NCI-H2227 treated with DMSO at 0.1 percent for 48 hours (cell line): ENCODE measurements around the gene FOXL2NB.
A peak's percentile ranks its signal among the peaks of the same experiment; 100 is the strongest.
"Not testable (repeated sequence)": the region's sequence is repeated elsewhere in the genome, so short reads cannot be mapped to it uniquely, and the experiment has no call there.

Source experiments
- DNase-seq: peaks from one replicate; lab custom pipeline; 2025; lab: John Stamatoyannopoulos, UW

Gene FOXL2NB

DNA sequence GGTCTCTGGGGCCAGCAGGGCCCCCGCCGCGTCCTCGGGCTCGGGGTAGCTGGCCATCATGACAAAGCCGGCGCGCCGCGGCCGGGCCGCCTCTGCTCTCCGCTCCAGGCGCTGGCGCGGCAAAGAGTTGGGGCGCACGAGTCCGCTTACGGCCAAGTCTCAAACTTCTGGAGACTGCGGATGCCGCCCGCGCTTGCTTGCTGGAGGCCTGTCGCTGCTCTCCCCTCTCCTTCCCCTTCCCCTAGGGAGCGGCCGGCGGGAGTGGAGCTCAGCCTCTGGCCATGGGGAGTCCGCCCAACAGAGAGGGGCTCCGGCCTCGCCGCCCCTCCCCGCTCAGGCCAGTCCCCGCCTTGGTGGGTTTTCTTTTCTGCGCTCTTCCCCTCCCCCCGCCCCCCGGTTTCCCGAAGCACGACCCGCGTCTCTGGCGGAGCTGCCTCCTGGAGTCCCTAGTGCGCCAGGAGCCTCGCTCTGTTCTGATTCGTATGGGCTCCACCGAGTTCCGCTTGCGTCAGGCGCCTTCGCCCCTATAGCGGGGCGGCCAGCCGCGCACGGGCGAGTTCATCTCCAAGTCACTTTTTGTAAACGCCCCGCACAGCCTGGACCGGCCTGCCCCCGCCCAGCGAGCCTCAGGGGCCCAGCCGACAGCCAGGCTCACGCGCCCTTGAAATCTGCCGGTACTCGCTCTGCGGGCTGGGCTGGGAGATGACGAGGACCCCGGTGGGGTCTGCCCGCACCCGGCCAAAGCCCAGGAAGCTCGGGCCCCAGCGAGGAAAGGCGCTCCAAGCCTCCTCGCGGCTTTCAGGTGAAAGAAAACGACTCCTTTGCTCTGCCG lies at the start of gene FOXL2NB, which contains the start of gene FOXL2:
Gene FOXL2NB (plus strand): TSS at position 555 of the 832 bp plus-strand sequence. CDS start 148 bp downstream, at position 703.
Gene FOXL2 (minus strand): TSS at position 475 of the 832 bp plus-strand sequence. CDS start 415 bp downstream, at position 60.
- no peak for DNase-seq

DNA sequence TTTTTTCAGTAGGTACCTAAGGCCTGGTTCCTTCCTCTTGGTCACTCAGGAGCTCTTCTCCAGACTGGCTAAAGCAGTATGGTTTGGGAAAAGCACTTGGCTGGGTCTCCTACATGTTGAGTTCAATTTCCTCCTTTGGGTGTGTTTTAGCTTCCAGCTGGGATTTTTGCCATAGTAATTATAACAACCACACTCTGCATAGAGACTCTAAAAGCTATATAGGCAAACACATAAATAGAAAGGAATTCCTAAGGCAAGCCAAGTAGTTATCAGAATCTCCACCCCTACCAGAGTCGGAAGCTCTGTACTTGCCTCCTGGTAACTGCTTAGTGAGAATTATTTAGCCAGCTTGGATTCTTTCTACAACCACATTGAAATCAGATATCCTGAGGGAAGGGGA lies 48.7 kb upstream of the FOXL2NB start:
- DNase-seq = no peak

DNA sequence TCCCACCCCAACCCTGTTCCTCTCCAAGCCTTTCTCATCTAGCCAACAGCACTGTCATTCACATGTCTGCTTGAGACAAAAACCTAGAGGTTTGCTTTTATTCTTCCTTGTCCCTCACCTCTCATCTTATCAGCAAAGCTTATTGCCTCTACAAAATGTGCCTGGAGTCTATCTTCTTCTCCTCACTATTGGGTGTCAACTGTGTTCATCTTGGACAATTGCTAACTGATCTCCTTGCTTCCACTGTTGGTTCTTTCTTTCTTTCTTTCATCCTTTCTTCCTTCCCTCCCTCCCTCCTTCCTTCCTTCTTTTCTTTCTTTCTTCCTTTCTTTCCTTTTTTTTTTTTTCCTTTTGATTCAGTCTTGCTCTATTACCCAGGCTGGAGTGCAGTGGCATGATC lies 48.3 kb upstream of the FOXL2NB start:
- no peak for DNase-seq

DNA sequence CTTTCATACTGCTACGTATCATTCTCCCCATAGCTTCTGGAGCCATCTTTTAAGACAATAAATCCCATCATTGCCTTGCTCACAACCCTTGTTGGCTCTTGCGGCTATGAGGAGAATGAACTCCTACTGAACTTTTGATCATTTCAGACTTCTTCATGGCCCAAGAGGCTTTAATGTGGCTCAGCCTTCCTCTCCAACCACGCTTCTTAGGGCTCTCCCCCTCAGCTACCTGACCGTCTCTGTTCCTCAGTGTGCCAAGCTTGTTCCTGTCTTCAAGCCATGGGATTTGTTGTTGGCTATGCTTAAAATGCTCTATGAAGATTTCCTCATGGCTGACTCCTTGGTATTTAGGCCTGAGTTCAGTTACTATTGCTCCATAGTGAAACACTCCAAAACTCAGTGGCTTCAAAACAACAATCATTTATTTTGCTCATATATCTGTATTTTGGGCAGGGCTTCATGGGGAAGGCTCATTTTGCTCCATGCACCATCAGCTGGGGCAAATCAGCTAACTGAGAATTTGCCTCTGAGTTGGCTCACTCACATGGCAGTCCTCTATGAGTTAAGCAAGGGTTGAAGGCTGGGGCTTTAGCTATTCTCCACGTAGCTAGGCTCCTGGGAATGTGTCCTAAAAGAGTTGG lies 47.5 kb upstream of the FOXL2NB start:
- DNase-seq = no peak

DNA sequence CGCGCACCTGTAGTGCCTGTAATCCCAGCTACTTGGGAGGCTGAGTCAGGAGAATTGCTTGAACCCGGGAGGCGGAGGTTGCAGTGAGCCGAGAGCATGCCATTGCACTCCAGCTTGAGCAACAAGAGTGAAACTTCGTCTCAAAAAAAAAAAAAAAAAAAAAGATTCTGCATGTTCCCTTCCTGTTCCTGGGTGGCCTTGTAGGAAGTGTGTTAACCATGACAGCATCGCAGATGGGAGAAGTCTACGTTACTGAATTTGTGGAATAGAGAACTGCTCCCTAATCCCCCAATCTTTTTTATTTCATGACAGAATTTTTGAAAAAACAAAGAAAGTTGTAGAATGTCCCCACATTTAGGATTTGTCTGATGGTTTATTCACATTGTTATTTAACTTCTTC lies 45.5 kb upstream of the FOXL2NB start:
- no peak for DNase-seq

DNA sequence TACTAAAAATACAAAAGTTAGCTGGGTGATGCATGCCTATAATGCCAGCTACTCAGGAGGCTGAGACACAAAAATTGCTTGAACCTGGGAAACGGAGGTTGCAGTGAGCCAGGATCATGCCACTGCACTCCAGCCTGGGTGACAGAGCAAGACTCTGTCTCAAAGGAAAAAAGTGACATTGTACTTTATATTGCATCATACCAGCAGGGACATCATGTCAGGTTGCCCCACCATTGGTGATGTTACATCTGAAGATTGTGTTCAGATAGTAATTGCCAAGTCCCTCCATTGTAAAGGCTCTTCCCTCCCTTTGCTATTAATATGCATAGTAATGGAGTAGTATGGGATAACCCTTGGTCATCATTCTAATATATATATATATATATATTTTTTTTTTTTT lies 44.8 kb upstream of the FOXL2NB start:
- no peak for DNase-seq

DNA sequence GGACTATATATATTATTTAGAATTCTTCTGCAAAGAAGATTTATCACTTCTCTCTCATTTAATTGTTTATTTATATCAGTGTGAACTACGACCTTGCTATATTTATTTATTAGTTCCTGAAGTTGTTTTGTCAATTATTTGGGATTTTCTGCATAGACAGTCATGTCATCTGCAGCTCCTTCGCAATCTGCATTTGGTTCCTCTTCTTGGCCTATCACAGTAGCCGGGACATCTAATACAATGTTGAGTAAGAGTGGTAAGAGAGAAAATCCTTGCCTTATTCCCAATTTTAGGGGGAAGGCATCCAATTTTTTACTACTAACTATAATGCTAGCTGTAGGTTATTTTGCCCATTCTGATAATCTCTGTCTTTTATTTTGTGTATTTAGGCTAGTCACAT lies 39.5 kb upstream of the FOXL2NB start:
- DNase-seq = no peak

DNA sequence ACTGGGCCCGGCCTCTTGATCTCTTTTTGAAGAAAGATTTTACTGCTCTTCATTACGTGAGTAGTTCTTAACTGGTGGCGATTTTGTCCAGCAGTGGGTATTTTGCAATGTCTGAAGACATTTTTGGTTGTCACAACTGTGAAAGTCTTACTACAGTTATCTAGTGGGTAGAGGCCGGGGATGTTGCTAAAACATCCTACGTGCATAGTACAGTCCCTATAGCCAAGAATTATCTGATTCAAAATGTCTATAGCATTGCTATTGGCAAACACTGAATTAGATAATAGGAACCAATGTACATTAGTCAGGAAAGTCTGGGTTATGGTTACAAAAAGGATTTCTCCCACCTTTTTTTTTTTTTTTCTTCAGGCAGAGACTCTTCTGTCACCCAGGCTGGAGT lies 38.2 kb upstream of the FOXL2NB start:
- no peak for DNase-seq

DNA sequence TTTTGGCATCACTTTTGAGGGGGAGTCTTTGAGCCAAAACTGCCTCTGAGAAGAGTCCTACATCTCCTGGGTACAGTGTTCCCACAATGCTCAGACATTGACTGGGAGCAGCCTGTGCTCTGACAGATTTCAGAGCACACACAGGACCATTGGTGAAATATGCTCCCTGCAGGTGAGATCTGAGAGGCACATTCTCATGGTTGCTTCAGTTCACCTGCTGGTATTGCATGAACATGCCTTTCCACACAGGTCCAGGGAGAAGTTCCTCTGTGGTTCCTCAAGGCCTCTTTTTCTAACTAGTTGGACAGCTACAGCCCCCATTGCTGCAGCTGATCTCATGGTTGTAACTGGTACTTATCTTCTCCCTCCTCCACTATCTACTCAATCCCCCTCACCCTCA lies 37.1 kb upstream of the FOXL2NB start:
- no peak for DNase-seq

DNA sequence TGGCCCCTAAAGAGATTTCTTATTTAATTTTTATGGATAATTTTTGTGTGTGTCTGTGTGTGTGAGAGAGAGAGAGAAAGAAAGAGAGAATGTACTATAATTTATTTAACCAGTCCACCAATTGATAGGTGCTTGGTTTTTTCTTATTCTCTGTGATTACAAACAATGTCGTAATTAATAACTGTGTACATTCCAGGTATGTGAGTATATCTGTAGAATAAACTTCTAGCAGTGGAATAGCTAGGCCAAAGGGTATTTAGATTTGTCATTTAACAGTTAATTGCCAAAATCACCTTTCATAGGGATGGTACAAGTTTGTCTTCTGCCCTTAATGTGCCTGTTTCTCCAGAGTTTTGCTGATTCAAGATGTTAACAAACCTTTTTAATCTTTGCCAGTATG lies 35.4 kb upstream of the FOXL2NB start:
- DNase-seq = no peak

DNA sequence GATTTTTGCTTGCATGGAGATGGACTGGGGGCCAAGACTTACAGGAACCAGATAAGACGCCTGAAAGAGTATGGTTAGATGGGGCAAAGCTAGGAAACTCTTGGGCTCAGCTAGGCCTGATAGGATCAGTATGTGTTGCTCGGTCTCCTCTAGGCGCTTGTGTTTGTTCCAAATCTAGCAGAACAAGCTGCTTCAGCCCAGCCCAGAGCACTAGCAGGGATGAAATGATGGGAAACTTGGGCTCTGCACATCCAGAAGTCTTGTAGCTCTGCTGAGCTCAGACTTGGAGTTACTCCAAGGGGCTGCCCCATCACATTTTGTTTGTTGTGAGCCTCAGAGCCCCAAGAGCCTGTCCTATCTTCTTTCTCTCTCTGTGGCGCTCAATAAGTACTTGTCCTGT lies 34.8 kb upstream of the FOXL2NB start:
- DNase-seq = no peak

DNA sequence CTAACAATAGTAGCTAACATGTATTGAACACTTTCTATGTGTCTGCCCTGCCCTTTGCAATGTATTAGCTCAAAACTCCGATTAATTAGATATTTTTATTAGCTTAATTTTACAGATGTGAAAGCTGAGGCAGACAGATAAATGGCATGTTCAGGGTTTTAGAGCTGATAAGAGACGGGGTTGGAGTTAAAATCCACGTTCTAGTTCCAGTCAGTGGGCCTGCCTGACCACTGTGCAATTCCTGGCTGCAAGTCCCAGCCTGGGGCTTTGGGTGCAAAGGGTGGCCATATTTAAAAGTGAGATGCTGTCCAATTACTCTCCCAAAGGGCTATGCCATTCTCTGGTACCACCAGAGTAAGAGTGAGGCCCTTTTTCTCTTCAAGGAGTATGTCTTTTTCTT lies 33.3 kb upstream of the FOXL2NB start:
- DNase-seq = no peak

DNA sequence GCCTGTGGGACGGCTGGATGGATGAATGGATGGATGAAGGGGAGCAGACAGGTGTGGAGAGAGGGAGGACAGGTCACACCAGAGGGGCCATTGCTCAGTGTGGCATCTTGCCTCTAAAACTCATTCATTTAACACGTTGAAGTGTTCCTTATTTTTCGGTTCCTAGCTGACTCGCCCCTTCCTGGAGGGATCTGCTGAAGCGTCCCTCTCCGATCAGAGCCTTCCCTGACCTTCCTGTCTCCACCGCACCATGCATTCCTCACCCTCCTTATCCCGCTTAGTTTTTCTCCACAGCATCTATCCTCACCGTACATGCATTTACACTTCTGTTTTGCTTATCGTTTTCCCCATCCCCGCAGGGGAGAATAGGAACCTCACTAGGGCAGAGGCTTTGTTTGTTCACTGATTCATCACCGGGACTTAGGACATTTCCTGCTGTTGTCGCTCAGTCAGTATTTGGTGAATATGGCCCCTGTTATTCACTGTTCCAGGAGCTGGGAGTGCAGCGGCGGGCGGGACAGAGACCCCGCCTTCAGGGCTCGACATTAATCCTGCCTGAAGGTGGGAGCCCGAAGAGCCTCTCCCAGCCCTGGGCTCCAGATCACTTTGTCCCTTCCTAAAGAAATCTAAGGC lies 32.0 kb upstream of the FOXL2NB start:
- no peak for DNase-seq

DNA sequence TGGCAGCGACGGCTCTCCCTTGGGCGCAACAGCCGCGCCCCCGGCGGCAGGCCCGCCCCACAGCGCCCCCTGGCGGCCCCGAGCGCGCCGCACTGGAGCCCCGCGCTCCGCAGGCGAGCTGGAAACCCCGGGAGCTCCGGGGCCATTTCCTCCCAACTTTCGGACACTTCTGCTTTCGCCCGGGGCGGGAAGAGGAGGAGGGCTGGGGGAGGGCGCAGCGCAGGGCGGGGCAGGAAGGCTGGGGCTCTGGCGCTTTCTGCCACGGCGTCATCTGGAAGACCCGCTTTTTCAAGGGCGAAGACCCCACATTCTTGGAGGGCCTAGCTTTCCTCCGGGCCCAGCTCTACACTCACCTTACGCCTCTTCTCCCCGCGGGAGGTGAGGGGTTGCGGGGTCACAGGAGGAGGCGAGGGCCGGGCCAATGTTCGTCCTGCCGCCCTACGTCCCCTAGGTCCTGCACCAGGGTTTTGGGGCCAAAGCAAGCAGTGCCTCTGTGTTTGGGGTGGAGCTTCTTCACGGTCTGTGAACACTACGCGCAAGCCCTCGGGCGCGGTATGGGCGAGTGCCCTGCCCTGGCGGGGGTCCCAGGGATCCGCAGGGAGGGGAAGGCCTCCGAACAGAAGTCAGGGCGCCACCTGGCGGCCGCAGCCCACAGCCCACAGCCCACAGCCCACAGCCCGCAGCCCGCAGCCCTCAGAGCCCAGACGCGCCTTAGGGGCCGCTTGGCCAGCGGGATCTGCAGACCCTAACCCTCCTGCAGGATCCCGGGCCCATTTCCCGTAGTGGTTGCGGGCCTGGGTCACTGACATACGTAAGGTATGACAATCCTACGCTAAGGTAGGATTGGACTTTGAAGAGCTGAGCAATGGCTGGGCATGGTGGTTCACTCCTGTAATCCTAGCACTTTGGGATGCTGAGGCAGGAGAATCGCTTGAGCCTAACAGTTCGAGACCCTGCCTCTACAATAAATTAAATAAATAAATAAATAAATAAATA lies 31.2 kb upstream of the FOXL2NB start:
- DNase-seq = peak; percentile 46

DNA sequence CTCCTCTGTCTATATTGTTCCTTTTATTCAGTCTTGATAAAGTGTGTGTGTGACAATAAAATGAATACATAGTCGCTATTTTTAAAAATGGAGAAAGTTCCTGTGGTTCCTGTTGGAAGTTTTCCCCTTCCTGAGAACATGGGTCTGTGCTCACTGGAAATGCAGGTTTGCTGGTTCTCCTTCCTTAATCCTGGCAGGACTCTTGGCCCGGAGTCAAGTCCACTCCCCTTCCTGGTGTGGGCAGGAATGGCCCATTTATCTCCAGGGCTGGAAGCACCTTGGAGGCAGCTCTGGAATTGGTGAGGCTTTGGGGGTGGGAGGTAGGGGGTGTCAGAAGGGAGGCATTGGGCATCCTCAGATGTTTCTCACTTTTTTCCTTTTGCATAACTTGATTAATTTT lies 30.2 kb upstream of the FOXL2NB start:
- no peak for DNase-seq

DNA sequence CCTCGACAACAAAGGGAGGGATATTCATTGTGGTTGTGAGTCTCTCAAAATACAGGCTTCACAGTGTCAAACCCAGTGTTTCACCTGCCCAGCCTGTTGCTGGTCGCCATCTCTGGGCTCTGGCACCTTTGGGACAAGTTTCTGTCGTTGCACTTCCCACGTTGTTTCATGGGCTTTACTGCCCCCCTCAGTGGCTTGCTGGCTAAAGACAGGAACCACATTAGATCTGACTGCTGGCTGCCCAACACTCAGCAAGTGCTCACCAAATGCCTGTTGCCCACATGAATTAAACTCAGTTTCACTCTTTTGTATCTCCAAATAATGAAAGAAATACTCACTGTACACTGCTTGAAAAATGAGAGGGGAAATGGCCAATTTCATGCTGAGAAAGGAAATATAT lies 27.7 kb upstream of the FOXL2NB start:
- no peak for DNase-seq

DNA sequence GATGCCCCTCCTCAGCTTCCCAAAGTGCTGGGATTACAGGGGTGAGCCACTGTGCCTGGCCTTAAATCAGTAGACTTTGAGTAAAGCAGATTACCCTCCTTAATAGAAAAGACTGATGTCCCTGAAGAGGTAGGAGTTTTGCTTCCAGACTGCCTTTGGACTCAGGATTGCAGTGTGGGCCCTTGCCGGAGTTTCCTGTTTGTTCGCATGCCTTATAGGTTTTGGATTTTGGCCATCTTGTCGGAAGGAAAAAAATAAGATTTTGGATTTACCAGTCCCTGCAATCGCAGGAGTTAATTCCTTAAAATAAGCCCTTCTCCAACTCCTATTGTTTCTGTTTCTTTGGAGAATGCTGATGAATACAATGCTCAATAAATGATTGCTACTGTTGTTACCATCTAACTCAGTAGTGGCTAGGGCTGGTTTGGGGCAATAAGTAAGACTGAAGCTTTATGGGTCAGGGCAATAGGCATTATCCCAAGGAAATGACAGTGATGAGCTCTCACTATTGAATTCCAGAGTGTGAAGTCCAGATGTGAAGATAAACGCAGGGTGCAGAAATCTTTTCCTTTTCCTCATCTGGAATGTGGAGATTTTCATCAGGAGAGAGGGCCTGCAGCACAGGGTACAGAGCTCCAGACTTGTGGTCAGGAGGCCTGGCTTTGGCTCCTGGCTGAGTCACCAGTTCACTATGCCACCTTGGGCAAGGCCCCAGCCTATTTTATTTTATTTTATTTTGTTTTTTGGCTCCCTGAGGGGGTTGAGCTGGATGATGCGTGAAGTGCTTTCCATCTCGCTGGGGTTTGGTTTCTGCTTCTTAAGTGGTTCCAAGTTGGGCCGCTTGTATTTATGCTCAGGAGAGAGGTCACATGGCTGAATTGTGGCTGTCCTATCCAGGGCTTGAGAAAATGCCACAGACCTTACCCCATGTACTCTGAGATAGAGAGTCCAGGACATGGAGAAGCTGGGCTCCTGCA lies 25.4 kb upstream of the FOXL2NB start:
- no peak for DNase-seq

DNA sequence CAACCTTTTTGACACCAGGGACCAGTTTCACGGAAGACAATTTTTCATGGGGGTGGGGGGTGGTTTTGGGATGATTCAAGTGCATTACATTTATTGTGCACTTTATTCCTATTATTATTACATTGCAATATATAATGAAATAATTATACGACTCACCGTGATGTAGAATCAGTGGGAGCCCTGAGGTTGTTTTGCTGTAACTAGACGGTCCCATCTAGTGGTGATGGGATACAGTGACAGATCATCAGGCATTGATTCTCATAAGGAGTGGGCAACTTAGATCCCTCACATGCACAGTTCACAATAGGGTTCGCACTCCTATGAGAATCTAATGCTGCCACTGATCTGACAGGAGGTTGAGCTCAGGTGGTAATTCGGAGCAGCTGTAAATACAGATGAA lies 24.6 kb upstream of the FOXL2NB start:
- DNase-seq = not testable (repeated sequence)

DNA sequence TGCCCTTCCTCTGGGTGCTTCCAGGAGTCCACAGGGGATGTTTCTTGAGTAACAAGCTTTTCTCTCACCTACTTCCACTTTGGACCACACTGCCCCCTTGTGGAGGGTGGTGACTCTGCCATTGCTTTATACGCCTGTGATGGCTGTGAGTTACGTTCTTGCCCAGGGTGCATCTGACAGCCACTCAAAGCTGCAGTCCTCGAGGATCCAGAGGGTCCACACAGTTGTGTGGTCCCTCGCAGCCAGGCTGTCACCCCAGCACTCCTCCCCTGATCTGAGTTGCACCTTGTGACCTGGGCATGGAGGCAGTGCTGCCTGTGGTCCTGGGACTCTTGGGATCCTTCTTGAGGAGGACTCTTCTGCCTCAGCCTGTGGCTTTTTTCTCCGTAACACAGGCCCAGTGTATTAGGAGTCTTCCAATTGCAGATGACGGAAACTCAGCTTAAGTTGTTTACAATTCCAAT lies 23.5 kb upstream of the FOXL2NB start:
- peak; percentile 46 for DNase-seq

DNA sequence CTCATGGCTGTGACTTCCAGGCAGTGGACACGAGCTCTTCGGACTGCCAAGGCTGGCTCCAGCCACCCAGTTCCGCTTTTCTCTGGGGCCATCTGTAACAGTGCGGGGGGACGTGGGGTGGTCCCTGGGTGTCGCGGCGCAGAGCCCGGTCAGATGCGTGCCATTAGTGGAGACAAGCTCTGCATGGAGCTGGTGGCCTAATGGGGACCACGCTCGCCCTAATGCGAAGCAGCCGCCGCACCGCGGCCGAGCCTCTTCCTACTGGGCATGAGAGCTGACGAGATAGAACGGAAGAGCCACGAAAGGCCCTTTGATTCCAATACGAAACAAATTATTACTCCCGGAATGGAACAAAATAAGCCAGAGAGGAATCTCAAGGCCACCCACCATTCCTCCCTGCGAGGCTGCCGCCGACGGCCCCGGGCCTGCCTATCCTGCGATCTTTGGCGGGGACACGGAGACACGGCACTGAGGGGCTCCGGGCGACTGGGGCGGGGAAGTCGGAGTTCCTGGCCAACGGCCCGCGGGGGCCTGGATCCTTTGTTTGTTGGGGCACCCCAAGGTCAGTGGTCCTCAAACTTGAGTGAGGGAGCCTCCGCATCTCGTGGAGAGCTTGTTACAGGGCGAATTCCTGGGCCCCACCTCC lies 18.2 kb upstream of the FOXL2NB start:
- no peak for DNase-seq
